ENCODE data around the gene KIF3C. TPM values are rescaled to one million over a fixed set of nuclear protein-coding genes. Genes with fewer than 3 reads are reported as not detected.
"Not testable (repeated sequence)": the region's sequence is repeated elsewhere in the genome, so short reads cannot be mapped to it uniquely, and the experiment has no call there.

The KIF3C gene
- total RNA-seq, 1 donor, result 1.7 TPM

DNA sequence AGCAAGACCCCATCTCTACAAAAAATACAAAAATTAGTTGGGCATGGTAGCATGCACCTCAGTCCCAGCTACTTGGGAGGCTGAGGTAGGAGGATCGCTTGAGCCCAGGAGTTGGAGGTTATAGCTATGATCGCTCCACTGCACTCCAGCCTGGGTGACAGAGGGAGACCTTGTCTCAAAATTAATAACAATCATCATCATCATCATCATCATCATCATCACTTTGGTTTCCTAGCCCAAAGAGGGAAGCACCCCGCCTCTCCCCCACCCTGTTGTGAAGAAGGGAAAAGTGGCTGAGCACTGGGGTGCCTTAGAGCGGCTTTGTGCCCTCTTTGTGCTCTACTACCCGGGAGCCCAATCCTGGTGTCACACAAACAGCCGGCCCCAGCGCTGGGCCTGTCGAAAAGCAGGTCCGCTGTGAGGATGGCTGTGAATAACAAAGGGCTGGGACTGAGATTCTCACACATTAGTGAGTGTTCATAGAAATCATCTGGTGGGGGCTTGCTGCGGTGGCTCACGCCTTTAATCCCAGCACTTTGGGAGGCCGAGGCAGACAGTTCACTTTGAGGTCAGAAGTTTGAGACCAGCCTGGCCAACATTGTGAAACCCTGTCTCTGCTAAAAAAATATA is 61.4 kb downstream of the KIF3C start:
- Histone ChIP-seq H3K4me3 (ENCODE audit: low read length) (no peak overlapping the region), H3K9me3 (ENCODE audit: low read depth, low read length) (no peaks in the 10 kb centered on the region), H3K4me1 (ENCODE audit: insufficient read depth, low read length) (peaks cover 6% of the 10 kb centered on the region), H3K27me3 (ENCODE audit: insufficient read depth, low read length) (no peaks in the 10 kb centered on the region)

- Histone ChIP-seq H3K4me3 (ENCODE audit: low read length) (no peak overlapping the region), H3K4me1 (ENCODE audit: insufficient read depth, low read length) (peaks cover 6% of the 10 kb centered on the region), H3K27me3 (ENCODE audit: insufficient read depth, low read length) (no peaks in the 10 kb centered on the region), H3K9me3 (ENCODE audit: low read depth, low read length) (no peaks in the 10 kb centered on the region)
Measured at GRCh38 chr2:25920336-25920735, 62.0 kb downstream of the KIF3C start.

- no peaks in the 10 kb centered on the region for H3K9me3 ChIP-seq (ENCODE audit: low read depth, low read length)
- H3K27me3 ChIP-seq (ENCODE audit: insufficient read depth, low read length), result no peaks in the 10 kb centered on the region
- H3K4me3 ChIP-seq (ENCODE audit: low read length), result no peak overlapping the region
- H3K4me1 ChIP-seq (ENCODE audit: insufficient read depth, low read length), result peaks cover 6% of the 10 kb centered on the region
Measured at GRCh38 chr2:25917832-25918231, 64.5 kb downstream of the KIF3C start.

GRCh38 chr2:25917411-25917810 is 64.9 kb downstream of the KIF3C start:
- H3K4me1 ChIP-seq (ENCODE audit: insufficient read depth, low read length); H3K9me3 ChIP-seq (ENCODE audit: low read depth, low read length); H3K4me3 ChIP-seq (ENCODE audit: low read length); H3K27me3 ChIP-seq (ENCODE audit: insufficient read depth, low read length): not testable (repeated sequence)

- H3K4me1 ChIP-seq (ENCODE audit: insufficient read depth, low read length); H3K27me3 ChIP-seq (ENCODE audit: insufficient read depth, low read length); H3K4me3 ChIP-seq (ENCODE audit: low read length); H3K9me3 ChIP-seq (ENCODE audit: low read depth, low read length): not testable (repeated sequence)
Measured at GRCh38 chr2:25915944-25916772, 66.1 kb downstream of the KIF3C start.

GRCh38 chr2:25915411-25915810 is 66.9 kb downstream of the KIF3C start:
- H3K4me3 ChIP-seq (ENCODE audit: low read length); H3K27me3 ChIP-seq (ENCODE audit: insufficient read depth, low read length); H3K4me1 ChIP-seq (ENCODE audit: insufficient read depth, low read length); H3K9me3 ChIP-seq (ENCODE audit: low read depth, low read length): not testable (repeated sequence)

DNA sequence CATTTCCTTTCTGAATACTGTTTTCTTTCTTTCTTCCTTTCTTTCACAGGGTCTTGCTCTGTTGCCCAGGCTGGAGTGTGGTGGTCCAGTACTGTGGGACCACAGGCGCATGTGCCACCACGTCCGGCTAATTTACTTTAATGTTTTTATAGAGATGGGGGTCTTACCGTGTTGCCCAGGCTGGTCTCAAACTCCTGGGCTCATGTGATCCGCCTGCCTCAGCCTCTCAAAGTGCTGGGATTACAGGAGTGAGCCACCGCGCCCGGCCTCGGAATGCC is 68.7 kb downstream of the KIF3C start:
- H3K27me3 ChIP-seq (ENCODE audit: insufficient read depth, low read length); H3K4me3 ChIP-seq (ENCODE audit: low read length); H3K4me1 ChIP-seq (ENCODE audit: insufficient read depth, low read length); H3K9me3 ChIP-seq (ENCODE audit: low read depth, low read length): not testable (repeated sequence)

- peaks cover 6% of the 10 kb centered on the region for H3K4me1 ChIP-seq (ENCODE audit: insufficient read depth, low read length)
- H3K4me3 ChIP-seq (ENCODE audit: low read length), result no peak overlapping the region
- H3K9me3 ChIP-seq (ENCODE audit: low read depth, low read length), result no peaks in the 10 kb centered on the region
- H3K27me3 ChIP-seq (ENCODE audit: insufficient read depth, low read length), result no peaks in the 10 kb centered on the region
Measured at GRCh38 chr2:25912851-25913695, 69.2 kb downstream of the KIF3C start.

DNA sequence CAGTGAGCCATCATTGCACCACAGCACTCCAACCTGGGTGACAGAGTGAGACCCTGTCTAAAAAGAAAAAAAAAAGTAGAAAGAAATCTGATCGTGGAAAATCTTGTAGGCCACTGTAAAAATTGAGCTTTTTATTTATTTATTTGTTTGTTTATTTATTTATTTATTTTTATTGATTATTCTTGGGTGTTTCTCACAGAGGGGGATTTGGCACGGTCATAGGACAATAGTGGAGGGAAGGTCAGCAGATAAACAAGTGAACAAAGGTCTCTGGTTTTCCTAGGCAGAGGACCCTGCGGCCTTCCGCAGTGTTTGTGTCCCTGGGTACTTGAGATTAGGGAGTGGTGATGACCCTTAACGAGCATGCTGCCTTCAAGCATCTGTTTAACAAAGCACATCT is 72.7 kb downstream of the KIF3C start:
- H3K9me3 ChIP-seq (ENCODE audit: low read depth, low read length); H3K4me3 ChIP-seq (ENCODE audit: low read length); H3K4me1 ChIP-seq (ENCODE audit: insufficient read depth, low read length); H3K27me3 ChIP-seq (ENCODE audit: insufficient read depth, low read length): not testable (repeated sequence)

- H3K4me1 ChIP-seq (ENCODE audit: insufficient read depth, low read length), result no peaks in the 10 kb centered on the region
- no peaks in the 10 kb centered on the region for H3K9me3 ChIP-seq (ENCODE audit: low read depth, low read length)
- H3K4me3 ChIP-seq (ENCODE audit: low read length), result no peak overlapping the region
- H3K27me3 ChIP-seq (ENCODE audit: insufficient read depth, low read length), result no peaks in the 10 kb centered on the region
Measured at GRCh38 chr2:25905126-25905525, 77.2 kb downstream of the KIF3C start.

- H3K4me3 ChIP-seq (ENCODE audit: low read length), result no peak overlapping the region
- H3K27me3 ChIP-seq (ENCODE audit: insufficient read depth, low read length), result no peaks in the 10 kb centered on the region
- no peaks in the 10 kb centered on the region for H3K9me3 ChIP-seq (ENCODE audit: low read depth, low read length)
- H3K4me1 ChIP-seq (ENCODE audit: insufficient read depth, low read length), result no peaks in the 10 kb centered on the region
Measured at GRCh38 chr2:25903216-25903776, 79.0 kb downstream of the KIF3C start.

- H3K9me3 ChIP-seq (ENCODE audit: low read depth, low read length), result no peaks in the 10 kb centered on the region
- H3K27me3 ChIP-seq (ENCODE audit: insufficient read depth, low read length), result no peaks in the 10 kb centered on the region
- no peak overlapping the region for H3K4me3 ChIP-seq (ENCODE audit: low read length)
- no peaks in the 10 kb centered on the region for H3K4me1 ChIP-seq (ENCODE audit: insufficient read depth, low read length)
Measured at GRCh38 chr2:25899404-25899970, 82.8 kb downstream of the KIF3C start.

GRCh38 chr2:25897506-25897905 is 84.8 kb downstream of the KIF3C start:
- H3K4me1 ChIP-seq (ENCODE audit: insufficient read depth, low read length), result no peaks in the 10 kb centered on the region
- no peaks in the 10 kb centered on the region for H3K27me3 ChIP-seq (ENCODE audit: insufficient read depth, low read length)
- H3K9me3 ChIP-seq (ENCODE audit: low read depth, low read length), result no peaks in the 10 kb centered on the region
- H3K4me3 ChIP-seq (ENCODE audit: low read length), result no peak overlapping the region

- not testable (repeated sequence) for H3K27me3 ChIP-seq (ENCODE audit: insufficient read depth, low read length); H3K9me3 ChIP-seq (ENCODE audit: low read depth, low read length); H3K4me3 ChIP-seq (ENCODE audit: low read length); H3K4me1 ChIP-seq (ENCODE audit: insufficient read depth, low read length)
Measured at GRCh38 chr2:25896308-25896707, 86.0 kb downstream of the KIF3C start.

DNA sequence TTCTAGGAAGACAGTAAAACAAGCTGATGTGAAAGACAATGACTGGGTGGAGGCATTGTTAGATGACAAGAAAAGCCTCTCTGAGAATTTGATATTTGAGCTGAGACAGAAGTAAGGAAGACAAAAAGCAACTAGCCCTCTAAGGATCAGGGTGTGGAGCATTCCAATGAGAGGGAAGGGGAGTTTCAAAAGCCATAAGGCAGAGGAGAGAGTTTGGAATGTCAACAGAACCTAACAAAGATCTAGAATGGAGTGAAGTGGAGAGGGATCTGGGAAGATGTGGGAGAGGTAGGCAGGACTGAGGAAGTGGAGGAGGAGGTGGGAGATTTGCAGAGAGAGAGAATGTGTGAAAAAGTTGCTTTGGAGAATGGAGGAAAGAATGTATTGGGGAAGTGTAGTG is 86.7 kb downstream of the KIF3C start:
- Histone ChIP-seq H3K4me3 (ENCODE audit: low read length) (no peak overlapping the region), H3K9me3 (ENCODE audit: low read depth, low read length) (no peaks in the 10 kb centered on the region), H3K27me3 (ENCODE audit: insufficient read depth, low read length) (no peaks in the 10 kb centered on the region), H3K4me1 (ENCODE audit: insufficient read depth, low read length) (no peaks in the 10 kb centered on the region)

Data from mononuclear cell (primary cell).